Fibroblast of lung (primary cell): ENCODE measurements around the gene TAOK2. TPM values are rescaled to one million over a fixed set of nuclear protein-coding genes. Genes with fewer than 3 reads are reported as not detected.
"Not testable (repeated sequence)": the region's sequence is repeated elsewhere in the genome, so short reads cannot be mapped to it uniquely, and the experiment has no call there.

Experiments used
- DNase-seq, 2 donors: peaks; one replicate each; pipeline versions ENCODE4 v3.0.0 to v3.0.0-alpha.2; 2010; ENCODE audit warnings: low read depth in 2 of 2
- H2AFZ ChIP-seq: 2 replicates; pipeline ENCODE4 v1.5.1; 2012; ENCODE audit warnings: low read length, control low read depth, inconsistent platforms
- H3K27ac ChIP-seq: 2 replicates; pipeline ENCODE4 v1.5.1; 2011; ENCODE audit warnings: low read length, control low read depth; ENCODE audit not compliant: insufficient read depth
- H3K27me3 ChIP-seq: 2 replicates; pipeline ENCODE4 v1.5.1; 2011; ENCODE audit warnings: mild to moderate bottlenecking, low read length; ENCODE audit not compliant: control insufficient read depth, insufficient read depth
- H3K36me3 ChIP-seq: 2 replicates; pipeline ENCODE4 v1.5.1; 2011; ENCODE audit warnings: low read length; ENCODE audit not compliant: control insufficient read depth, insufficient read depth
- H3K4me1 ChIP-seq: 2 replicates; pipeline ENCODE4 v1.5.1; 2011; ENCODE audit warnings: low read length; ENCODE audit not compliant: control insufficient read depth, insufficient read depth; ENCODE audit errors: extremely low read depth
- H3K4me2 ChIP-seq: 2 replicates; pipeline ENCODE4 v1.5.1; 2011; ENCODE audit warnings: low read length, control low read depth; ENCODE audit not compliant: insufficient read depth; ENCODE audit errors: extremely low read depth
- H3K4me3 ChIP-seq, 4 experiments: fragments of 200-600 bp in 1 of 4; sonication (generic) in 1 of 4; replicated peaks in 1 of 4; 2 replicates each; pipeline ENCODE4 v1.5.1; 2011 to 2016; ENCODE audit warnings: low read length in 4 of 4, low read depth in 3 of 4, mild to moderate bottlenecking in 3 of 4, control low read depth in 2 of 4, inconsistent platforms in 1 of 4, mixed read lengths in 1 of 4; ENCODE audit not compliant: insufficient read depth in 1 of 4; ENCODE audit errors: control extremely low read depth in 1 of 4
- H3K79me2 ChIP-seq: 2 replicates; pipeline ENCODE4 v1.5.1; 2012; ENCODE audit warnings: mild to moderate bottlenecking, low read length, inconsistent platforms; ENCODE audit not compliant: control insufficient read depth, insufficient read depth
- H3K9ac ChIP-seq: 2 replicates; pipeline ENCODE4 v1.5.1; 2011; ENCODE audit warnings: mild to moderate bottlenecking, low read length, control low read depth; ENCODE audit not compliant: insufficient read depth
- H3K9me3 ChIP-seq: 2 replicates; pipeline ENCODE4 v1.5.1; 2012; ENCODE audit warnings: low read depth, low read length; ENCODE audit not compliant: control insufficient read depth, insufficient read depth
- H4K20me1 ChIP-seq: 2 replicates; pipeline ENCODE4 v1.5.1; 2011; ENCODE audit warnings: low read length; ENCODE audit not compliant: control insufficient read depth, insufficient read depth; ENCODE audit errors: extremely low read depth
- CTCF ChIP-seq, 2 donors: IDR thresholded peaks in 1 of 2; conservative IDR thresholded peaks in 1 of 2; 1 replicate in 1 of 2; 2 replicates in 1 of 2; pipeline ENCODE4 v1.5.1; 2011 to 2012; ENCODE audit warnings: low read length in 2 of 2, control low read depth in 1 of 2, inconsistent platforms in 1 of 2, low read depth in 1 of 2, mild to moderate bottlenecking in 1 of 2
- EZH2 ChIP-seq: IDR thresholded peaks from 2 replicates; pipeline ENCODE4 v1.5.1; 2012; ENCODE audit warnings: low read length, control low read depth, mild to moderate bottlenecking; ENCODE audit errors: missing control alignments
- polyA plus RNA-seq, 2 donors: library from polyadenylated mRNA; depleted of rRNA in 1 of 2; stranded (reverse) in 1 of 2; unstranded in 1 of 2; fragments of >200 nt; gene quantifications; 2 replicates each; pipeline ENCODE4 v1.2.1, GENCODE V29; 2011 to 2012; ENCODE audit warnings: missing spikeins in 1 of 2
- total RNA-seq: library from RNA; depleted of rRNA; stranded (reverse); fragments of >200 nt; gene quantifications from 2 replicates; pipeline ENCODE4 v1.2.1, GENCODE V29; 2014

TAOK2 gene
- total and polyA plus RNA-seq, 2 donors (not counting 1 experiment from before 2014, with no cell fraction given), result 12.3 to 41.3 TPM

GRCh38 chr16:30033270-30033669 is 59.6 kb downstream of the TAOK2 start:
- Histone ChIP-seq H3K27ac (no peak overlapping the region), H3K4me3 (no peak overlapping the region), H4K20me1 (no peaks in the 10 kb centered on the region), H3K9ac (no peak overlapping the region), H3K9me3 (no peaks in the 10 kb centered on the region), H2AFZ (no peak overlapping the region), H3K36me3 (no peaks in the 10 kb centered on the region), H3K4me1 (peaks cover 2% of the 10 kb centered on the region), H3K4me2 (no peak overlapping the region), H3K27me3 (peaks cover 27% of the 10 kb centered on the region), H3K79me2 (no peaks in the 10 kb centered on the region)
- no peak for TF ChIP-seq EZH2
- TF ChIP-seq CTCF (conservative IDR thresholded peaks at IDR 0.05 in 1 of 2, IDR thresholded peaks at IDR 0.05 in 1 of 2; ENCODE audit: low read depth in 1 of 2, low read length in 2 of 2), result no peak
- peak in 1 of 2 donors; percentile 23 for DNase-seq

GRCh38 chr16:30040221-30040620 is 66.6 kb downstream of the TAOK2 start:
- TF ChIP-seq EZH2, result no peak
- no peak for TF ChIP-seq CTCF (conservative IDR thresholded peaks at IDR 0.05 in 1 of 2, IDR thresholded peaks at IDR 0.05 in 1 of 2; ENCODE audit: low read depth in 1 of 2, low read length in 2 of 2)
- Histone ChIP-seq H3K9ac (no peak overlapping the region), H3K4me2 (no peak overlapping the region)

GRCh38 chr16:30040690-30041089 is 67.0 kb downstream of the TAOK2 start:
- DNase-seq, H3K79me2 ChIP-seq, H2AFZ ChIP-seq, H3K4me1 ChIP-seq, H3K9me3 ChIP-seq, H3K4me3 ChIP-seq, H3K4me2 ChIP-seq, H4K20me1 ChIP-seq, H3K36me3 ChIP-seq, H3K27ac ChIP-seq, H3K27me3 ChIP-seq, H3K9ac ChIP-seq: not testable (repeated sequence)

More at GRCh38 chr16:30040221-30040620, 66.6 kb downstream of the TAOK2 start:
- Histone ChIP-seq H2AFZ (no peak overlapping the region), H3K27me3 (no peaks in the 10 kb centered on the region), H3K9me3 (no peaks in the 10 kb centered on the region), H3K27ac (no peak overlapping the region), H4K20me1 (no peaks in the 10 kb centered on the region), H3K79me2 (no peaks in the 10 kb centered on the region), H3K36me3 (no peaks in the 10 kb centered on the region), H3K4me1 (no peaks in the 10 kb centered on the region), H3K4me3 (no peak overlapping the region)
- DNase-seq, result no peak
